ENCODE data around the gene KDM2A. TPM values are rescaled to one million over a fixed set of nuclear protein-coding genes. Genes with fewer than 3 reads are reported as not detected.

Gene KDM2A
- total and polyA plus RNA-seq, 2 experiments from 2014 or later = 25.0 to 54.1 TPM

DNA sequence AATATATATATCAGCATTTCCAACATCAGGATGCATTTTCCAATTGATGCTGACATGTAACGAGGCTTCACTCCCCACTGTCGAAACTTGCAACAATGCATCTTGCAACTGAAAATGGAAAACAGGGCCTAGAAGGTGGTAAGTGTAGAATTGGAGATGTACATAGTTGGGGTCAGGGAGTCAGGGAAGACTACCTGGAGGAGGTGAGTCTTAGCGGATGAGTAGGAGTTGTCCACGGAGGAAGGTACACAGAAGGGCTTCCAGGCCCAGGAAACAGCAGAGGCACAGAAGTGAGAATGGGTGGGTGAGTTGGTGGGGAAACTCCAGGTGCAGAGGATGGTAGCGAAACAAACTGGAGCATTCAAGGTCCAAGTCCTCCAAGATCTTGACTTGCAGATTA, 145.2 kb downstream of the KDM2A start:
- Histone ChIP-seq H3K4me2 (no peak overlapping the region), H3K27me3 (ENCODE audit: insufficient read depth) (no peaks in the 10 kb centered on the region), H3K4me3 (no peak overlapping the region), H3K4me1 (ENCODE audit: insufficient read depth) (peaks cover 13% of the 10 kb centered on the region), H3K79me2 (replicated peaks; ENCODE audit: insufficient read depth) (peaks cover 26% of the 10 kb centered on the region), H2AFZ (no peak overlapping the region), H3K36me3 (ENCODE audit: insufficient read depth) (peaks cover 3% of the 10 kb centered on the region; the same call in 1 of the 2 replicates), H3K27ac (ENCODE audit: low read depth) (no peak overlapping the region), H3F3A (replicated peaks; ENCODE audit: low read depth) (peaks cover 20% of the 10 kb centered on the region), H4K20me1 (replicated peaks; ENCODE audit: insufficient read depth) (peaks cover 8% of the 10 kb centered on the region; the same call in 1 of the 2 replicates), H3K9me2 (ENCODE audit: insufficient read depth) (no peaks in the 10 kb centered on the region)
- peaks cover 12% of the 10 kb centered on the region; the same call in 2 of the 3 replicates for H3K36me3 Mint-ChIP-seq (ENCODE audit: low read depth)
- H3K27ac Mint-ChIP-seq = no peak overlapping the region
- peaks cover 35% of the 10 kb centered on the region for H3K4me1 Mint-ChIP-seq
- no peaks in the 10 kb centered on the region for H3K9me3 Mint-ChIP-seq
- DNase-seq (ENCODE audit: low spot score) = no peak
- TF ChIP-seq, protein P1, sequence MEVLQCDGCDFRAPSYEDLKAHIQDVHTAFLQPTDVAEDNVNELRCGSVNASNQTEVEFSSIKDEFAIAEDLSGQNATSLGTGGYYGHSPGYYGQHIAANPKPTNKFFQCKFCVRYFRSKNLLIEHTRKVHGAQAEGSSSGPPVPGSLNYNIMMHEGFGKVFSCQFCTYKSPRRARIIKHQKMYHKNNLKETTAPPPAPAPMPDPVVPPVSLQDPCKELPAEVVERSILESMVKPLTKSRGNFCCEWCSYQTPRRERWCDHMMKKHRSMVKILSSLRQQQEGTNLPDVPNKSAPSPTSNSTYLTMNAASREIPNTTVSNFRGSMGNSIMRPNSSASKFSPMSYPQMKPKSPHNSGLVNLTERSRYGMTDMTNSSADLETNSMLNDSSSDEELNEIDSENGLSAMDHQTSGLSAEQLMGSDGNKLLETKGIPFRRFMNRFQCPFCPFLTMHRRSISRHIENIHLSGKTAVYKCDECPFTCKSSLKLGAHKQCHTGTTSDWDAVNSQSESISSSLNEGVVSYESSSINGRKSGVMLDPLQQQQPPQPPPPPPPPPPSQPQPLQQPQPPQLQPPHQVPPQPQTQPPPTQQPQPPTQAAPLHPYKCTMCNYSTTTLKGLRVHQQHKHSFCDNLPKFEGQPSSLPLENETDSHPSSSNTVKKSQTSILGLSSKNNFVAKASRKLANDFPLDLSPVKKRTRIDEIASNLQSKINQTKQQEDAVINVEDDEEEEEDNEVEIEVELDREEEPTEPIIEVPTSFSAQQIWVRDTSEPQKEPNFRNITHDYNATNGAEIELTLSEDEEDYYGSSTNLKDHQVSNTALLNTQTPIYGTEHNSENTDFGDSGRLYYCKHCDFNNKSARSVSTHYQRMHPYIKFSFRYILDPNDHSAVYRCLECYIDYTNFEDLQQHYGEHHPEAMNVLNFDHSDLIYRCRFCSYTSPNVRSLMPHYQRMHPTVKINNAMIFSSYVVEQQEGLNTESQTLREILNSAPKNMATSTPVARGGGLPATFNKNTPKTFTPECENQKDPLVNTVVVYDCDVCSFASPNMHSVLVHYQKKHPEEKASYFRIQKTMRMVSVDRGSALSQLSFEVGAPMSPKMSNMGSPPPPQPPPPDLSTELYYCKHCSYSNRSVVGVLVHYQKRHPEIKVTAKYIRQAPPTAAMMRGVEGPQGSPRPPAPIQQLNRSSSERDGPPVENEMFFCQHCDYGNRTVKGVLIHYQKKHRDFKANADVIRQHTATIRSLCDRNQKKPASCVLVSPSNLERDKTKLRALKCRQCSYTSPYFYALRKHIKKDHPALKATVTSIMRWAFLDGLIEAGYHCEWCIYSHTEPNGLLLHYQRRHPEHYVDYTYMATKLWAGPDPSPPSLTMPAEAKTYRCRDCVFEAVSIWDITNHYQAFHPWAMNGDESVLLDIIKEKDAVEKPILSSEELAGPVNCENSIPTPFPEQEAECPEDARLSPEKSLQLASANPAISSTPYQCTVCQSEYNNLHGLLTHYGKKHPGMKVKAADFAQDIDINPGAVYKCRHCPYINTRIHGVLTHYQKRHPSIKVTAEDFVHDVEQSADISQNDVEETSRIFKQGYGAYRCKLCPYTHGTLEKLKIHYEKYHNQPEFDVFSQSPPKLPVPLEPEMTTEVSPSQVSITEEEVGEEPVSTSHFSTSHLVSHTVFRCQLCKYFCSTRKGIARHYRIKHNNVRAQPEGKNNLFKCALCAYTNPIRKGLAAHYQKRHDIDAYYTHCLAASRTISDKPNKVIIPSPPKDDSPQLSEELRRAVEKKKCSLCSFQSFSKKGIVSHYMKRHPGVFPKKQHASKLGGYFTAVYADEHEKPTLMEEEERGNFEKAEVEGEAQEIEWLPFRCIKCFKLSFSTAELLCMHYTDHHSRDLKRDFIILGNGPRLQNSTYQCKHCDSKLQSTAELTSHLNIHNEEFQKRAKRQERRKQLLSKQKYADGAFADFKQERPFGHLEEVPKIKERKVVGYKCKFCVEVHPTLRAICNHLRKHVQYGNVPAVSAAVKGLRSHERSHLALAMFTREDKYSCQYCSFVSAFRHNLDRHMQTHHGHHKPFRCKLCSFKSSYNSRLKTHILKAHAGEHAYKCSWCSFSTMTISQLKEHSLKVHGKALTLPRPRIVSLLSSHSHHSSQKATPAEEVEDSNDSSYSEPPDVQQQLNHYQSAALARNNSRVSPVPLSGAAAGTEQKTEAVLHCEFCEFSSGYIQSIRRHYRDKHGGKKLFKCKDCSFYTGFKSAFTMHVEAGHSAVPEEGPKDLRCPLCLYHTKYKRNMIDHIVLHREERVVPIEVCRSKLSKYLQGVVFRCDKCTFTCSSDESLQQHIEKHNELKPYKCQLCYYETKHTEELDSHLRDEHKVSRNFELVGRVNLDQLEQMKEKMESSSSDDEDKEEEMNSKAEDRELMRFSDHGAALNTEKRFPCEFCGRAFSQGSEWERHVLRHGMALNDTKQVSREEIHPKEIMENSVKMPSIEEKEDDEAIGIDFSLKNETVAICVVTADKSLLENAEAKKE (CRISPR knock-in tag; IDR thresholded peaks at IDR 0.05) = no peak
- TF ChIP-seq POLR2AphosphoS5 (IDR thresholded peaks at IDR 0.05; ENCODE audit: low read depth) = no peak
- no peak for TF ChIP-seq JUNB (IDR thresholded peaks at IDR 0.05; ENCODE audit: unreplicated experiment)
- no peak overlapping the region; the same call in 2 of the 3 replicates for H3K4me3 Mint-ChIP-seq
- no peak for ATAC-seq
- peaks cover 21% of the 10 kb centered on the region for H3K27me3 Mint-ChIP-seq (ENCODE audit: insufficient read depth, low read depth, poor library complexity)

DNA sequence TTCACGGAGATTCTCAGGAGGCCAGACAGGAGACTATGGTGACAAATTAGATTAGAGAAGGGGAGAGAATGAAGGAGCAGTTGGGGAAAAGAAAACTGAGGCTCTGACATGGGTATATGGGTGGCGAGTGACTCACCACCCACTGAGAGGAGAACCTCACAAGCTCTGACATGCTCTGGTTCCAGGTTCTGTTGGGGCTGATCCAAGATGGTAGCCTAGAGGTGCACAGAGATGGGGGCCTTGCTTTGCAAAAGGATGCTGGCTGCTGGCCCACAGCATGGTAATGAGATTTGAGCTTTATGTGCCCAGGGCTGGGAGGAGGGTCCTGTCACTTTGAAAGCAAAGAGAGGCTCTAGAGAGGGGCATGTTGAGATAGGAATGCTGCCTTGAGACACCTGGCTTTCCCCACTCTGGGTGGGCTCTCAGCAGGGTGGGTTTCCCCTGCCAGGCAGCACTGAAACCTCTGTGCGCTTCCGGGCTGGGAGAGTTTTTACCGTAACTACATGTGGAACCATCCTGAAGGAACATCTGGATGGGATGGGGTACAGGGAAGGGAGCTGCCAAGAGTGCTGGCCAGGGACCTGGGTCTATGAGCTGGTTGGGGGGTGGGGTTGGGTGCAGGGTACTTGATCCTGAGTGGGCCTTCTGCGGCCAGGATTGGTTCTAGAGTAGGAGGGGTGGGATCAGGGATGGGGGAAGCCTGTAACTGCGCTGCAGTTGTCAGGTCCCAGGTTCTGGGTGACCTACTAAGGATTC, 146.0 kb downstream of the KDM2A start:
- Mint-ChIP-seq H3K27ac (no peak overlapping the region), H3K4me1 (peaks cover 43% of the 10 kb centered on the region), H3K36me3 (ENCODE audit: low read depth) (peaks cover 12% of the 10 kb centered on the region; the same call in 2 of the 3 replicates)

More for the DNA sequence above, 146.0 kb downstream of the KDM2A start:
- DNase-seq (ENCODE audit: low spot score) (no peak), ATAC-seq (no peak)
- peaks cover 12% of the 10 kb centered on the region; the same call in 1 of the 2 replicates for H4K20me1 ChIP-seq (replicated peaks; ENCODE audit: insufficient read depth)
- peaks cover 23% of the 10 kb centered on the region for H3F3A ChIP-seq (replicated peaks; ENCODE audit: low read depth)
- H2AFZ ChIP-seq = no peak overlapping the region
- H3K9me2 ChIP-seq (ENCODE audit: insufficient read depth) = no peaks in the 10 kb centered on the region
- H3K27me3 Mint-ChIP-seq (ENCODE audit: insufficient read depth, low read depth, poor library complexity) = peaks cover 21% of the 10 kb centered on the region
- no peak overlapping the region for H3K27ac ChIP-seq (ENCODE audit: low read depth)
- no peaks in the 10 kb centered on the region for H3K9me3 Mint-ChIP-seq
- peaks cover 3% of the 10 kb centered on the region; the same call in 1 of the 2 replicates for H3K36me3 ChIP-seq (ENCODE audit: insufficient read depth)
- no peaks in the 10 kb centered on the region for H3K27me3 ChIP-seq (ENCODE audit: insufficient read depth)
- H3K4me3 Mint-ChIP-seq = peak overlapping the region; percentile 49; the same call in 1 of the 3 replicates
- peaks cover 34% of the 10 kb centered on the region for H3K79me2 ChIP-seq (replicated peaks; ENCODE audit: insufficient read depth)
- no peak overlapping the region; the same call in 1 of the 2 replicates for H3K4me3 ChIP-seq
- peaks cover 18% of the 10 kb centered on the region for H3K4me1 ChIP-seq (ENCODE audit: insufficient read depth)
- TF ChIP-seq EZH2 (IDR thresholded peaks at IDR 0.05; ENCODE audit: low read depth, unreplicated experiment) = no peak
- no peak overlapping the region for H3K4me2 ChIP-seq

Data from GM23338 (cell line).